ENCODE results near the gene SSH3. TPM values are rescaled to one million over a fixed set of nuclear protein-coding genes. Genes with fewer than 3 reads are reported as not detected.

Gene SSH3
- total and polyA plus RNA-seq, 2 of the 8 experiments (the other 6 are each of a cell fraction or from before 2014, with no cell fraction given), result 16.9 to 19.8 TPM

- H3K79me2 ChIP-seq (ENCODE audit: control insufficient read depth in 1 of 2, insufficient read depth in 2 of 2, low read length in 2 of 2), result no peaks in the 10 kb centered on the region
- H3K27me3 ChIP-seq (replicated peaks in 1 of 4; ENCODE audit: control insufficient read depth in 3 of 4, extremely low read depth in 1 of 4, insufficient read depth in 3 of 4, low read length in 3 of 4), result peaks cover 0 to 11% (median 7%) of the 10 kb centered on the region in 4 experiments; a peak in 5 of 7 replicates
- H2BK15ac ChIP-seq (ENCODE audit: low read length), result no peak overlapping the region
- no peak overlapping the region for H3K18ac ChIP-seq (ENCODE audit: extremely low read depth, low read length)
- H2AK5ac ChIP-seq (ENCODE audit: low read depth, low read length), result no peak overlapping the region
- FAIRE-seq, result no peak
- peaks cover 13% of the 10 kb centered on the region; the same call in 1 of the 2 replicates for H3K23me2 ChIP-seq (ENCODE audit: low read depth, low read length)
- no peak overlapping the region for H3K27ac ChIP-seq (ENCODE audit: low read depth, low read length)
- peak overlapping the region; percentile 23; the same call in 1 of the 2 replicates for H4K8ac ChIP-seq (ENCODE audit: extremely low read depth, insufficient read depth, low read length)
- H3K36me3 ChIP-seq (ENCODE audit: control insufficient read depth in 2 of 4, insufficient read depth in 4 of 4, low read length in 3 of 4), result peaks cover 0 to 4% (median 0%) of the 10 kb centered on the region in 4 experiments; a peak in 2 of 8 replicates
- no peak overlapping the region for H4K5ac ChIP-seq (ENCODE audit: insufficient read length, low read depth, low read length)
- H4K91ac ChIP-seq (replicated peaks; ENCODE audit: insufficient read length, low read length), result no peak overlapping the region
- TF ChIP-seq TCF12 (IDR thresholded peaks at IDR 0.05; ENCODE audit: low read depth, low read length) (no peak), CBX5 (IDR thresholded peaks at IDR 0.05; ENCODE audit: low read depth, low read length) (no peak), GTF2F1 (IDR thresholded peaks at IDR 0.05; ENCODE audit: borderline replicate concordance, low read depth, low read length) (no peak), ZNF274 (IDR thresholded peaks at IDR 0.05; ENCODE audit: borderline replicate concordance, extremely low read depth, low read length) (no peak), CEBPB (IDR thresholded peaks at IDR 0.05; ENCODE audit: low read depth, low read length) (no peak)
- no peak overlapping the region for H2BK120ac ChIP-seq (replicated peaks; ENCODE audit: low read depth, low read length)
- H3K9ac ChIP-seq (replicated peaks in 1 of 4; ENCODE audit: extremely low read depth in 1 of 4, low read depth in 3 of 4, low read length in 3 of 4), result no peak overlapping the region
- H2AFZ ChIP-seq (ENCODE audit: low read length), result no peak overlapping the region
- H2BK5ac ChIP-seq (ENCODE audit: low read depth, low read length), result no peak overlapping the region
- no peak overlapping the region for H3K4ac ChIP-seq (replicated peaks; ENCODE audit: insufficient read length, low read depth, low read length)
- H3K23ac ChIP-seq (ENCODE audit: insufficient read length), result no peak overlapping the region
- H4K20me1 ChIP-seq (replicated peaks in 1 of 2; ENCODE audit: control insufficient read depth in 1 of 2, insufficient read depth in 2 of 2, low read length in 2 of 2), result peaks cover 0 to 7% of the 10 kb centered on the region in 2 experiments
- no peak overlapping the region for H2BK20ac ChIP-seq (ENCODE audit: low read length)
- no peak overlapping the region for H3K14ac ChIP-seq (ENCODE audit: insufficient read length)
- no peak for DNase-seq (ENCODE audit: low read depth in 1 of 2, low spot score in 2 of 2)
- no peak overlapping the region for H3K56ac ChIP-seq (replicated peaks; ENCODE audit: insufficient read length, low read depth, low read length)
- H3K4me3 ChIP-seq (ENCODE audit: extremely low read depth in 1 of 4, insufficient read depth in 2 of 4, low read depth in 3 of 4, low read length in 4 of 4), result no peak overlapping the region
- ChIA-PET POLR2A (ENCODE audit: partially characterized antibody) (interaction anchor here (0.6 to 1.4 kb wide), 2 partner anchors 32 to 69 kb away, joined by 3 to 4 read pairs; no protein-coding TSS in a partner anchor), CTCF (ENCODE audit: partially characterized antibody) (interaction anchor here (1.2 to 3.9 kb wide), 5 partner anchors 10 to 74 kb away, joined by 3 to 14 read pairs (median 5); no protein-coding TSS in a partner anchor)
- peaks cover 0 to 8% (median 8%) of the 10 kb centered on the region in 4 experiments; a peak in 5 of 7 replicates for H3K4me1 ChIP-seq (replicated peaks in 1 of 4; ENCODE audit: control insufficient read depth in 3 of 4, insufficient read depth in 4 of 4, low read length in 3 of 4)
- 0 out of 2 replicates have a peak overlapping the region, but pooled peaks have one; percentile 17 for H2BK12ac ChIP-seq (ENCODE audit: low read depth, low read length)
- H3K4me2 ChIP-seq (ENCODE audit: insufficient read depth in 1 of 2, low read depth in 2 of 2, low read length in 2 of 2), result no peak overlapping the region
- H3K79me1 ChIP-seq (ENCODE audit: low read depth, low read length), result no peaks in the 10 kb centered on the region
- 83% methylated on average over 12 of the region's 12 CpGs; no CpG with 5 or more reads in 1 of the 2 experiments for WGBS, 2 experiments (ENCODE audit: extremely low coverage in 1 of 2, insufficient coverage in 1 of 2, insufficient read length in 1 of 2, insufficient replicate concordance in 2 of 2, low coverage in 1 of 2, low lambda C conversion rate in 2 of 2, missing lambda C conversion rate in 1 of 2)
- no peaks in the 10 kb centered on the region for H3K9me3 ChIP-seq (ENCODE audit: insufficient read depth in 2 of 2, low read depth in 1 of 2, low read length in 1 of 2)
Measured at GRCh38 chr11:67307545-67308001, 4.2 kb downstream of the SSH3 start.
